ENCODE measurements around the gene CCK.
A peak's percentile ranks its signal among the peaks of the same experiment; 100 is the strongest.
"Not testable (repeated sequence)": the region's sequence is repeated elsewhere in the genome, so short reads cannot be mapped to it uniquely, and the experiment has no call there.

Gene CCK, protein sequence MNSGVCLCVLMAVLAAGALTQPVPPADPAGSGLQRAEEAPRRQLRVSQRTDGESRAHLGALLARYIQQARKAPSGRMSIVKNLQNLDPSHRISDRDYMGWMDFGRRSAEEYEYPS

DNA sequence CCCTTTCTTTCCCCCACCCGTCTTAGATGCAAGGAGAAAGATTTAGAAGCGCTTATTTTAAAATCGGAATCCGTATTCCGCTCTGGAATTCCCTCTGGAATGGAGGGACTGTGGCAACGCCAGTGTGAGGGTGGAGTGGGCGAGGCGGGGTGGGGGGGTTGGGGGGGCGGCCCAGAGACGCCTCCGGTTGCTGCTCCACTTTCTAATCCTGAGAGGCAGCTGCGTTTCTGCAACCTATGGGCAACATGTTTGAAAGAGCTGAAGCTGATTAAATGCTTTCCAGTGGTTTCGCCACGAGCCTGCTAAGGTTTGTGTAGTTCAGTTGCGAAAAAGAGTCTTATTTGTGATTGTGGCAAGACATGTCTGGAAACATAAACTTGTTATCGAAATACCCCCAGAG is at the start of gene CCK:
TSS of gene CCK (minus strand) at position 101 of the 400 bp plus-strand sequence. CDS start 2,555 bp downstream, outside the sequence.
- DNase-seq (ENCODE audit: low spot score), result no peak

DNA sequence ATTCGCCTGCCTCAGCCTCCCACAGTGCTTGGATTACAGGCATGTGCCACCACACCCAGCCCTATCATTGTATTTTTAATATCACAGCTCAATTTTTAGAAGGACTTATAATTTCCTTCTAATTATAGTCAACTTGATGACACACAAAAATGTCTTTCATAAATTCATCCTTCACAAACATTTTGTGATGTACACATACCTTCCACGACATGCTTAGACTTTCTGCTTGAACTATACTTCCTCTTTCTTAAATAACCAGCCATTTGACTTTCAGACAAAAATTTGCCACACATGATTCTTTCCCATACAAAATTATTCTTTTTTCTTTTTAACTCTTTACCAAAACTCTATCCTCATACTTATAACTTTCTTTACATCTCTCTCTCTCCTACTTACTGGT is 48.4 kb upstream of the CCK start:
- no peak for DNase-seq (ENCODE audit: low spot score)

DNA sequence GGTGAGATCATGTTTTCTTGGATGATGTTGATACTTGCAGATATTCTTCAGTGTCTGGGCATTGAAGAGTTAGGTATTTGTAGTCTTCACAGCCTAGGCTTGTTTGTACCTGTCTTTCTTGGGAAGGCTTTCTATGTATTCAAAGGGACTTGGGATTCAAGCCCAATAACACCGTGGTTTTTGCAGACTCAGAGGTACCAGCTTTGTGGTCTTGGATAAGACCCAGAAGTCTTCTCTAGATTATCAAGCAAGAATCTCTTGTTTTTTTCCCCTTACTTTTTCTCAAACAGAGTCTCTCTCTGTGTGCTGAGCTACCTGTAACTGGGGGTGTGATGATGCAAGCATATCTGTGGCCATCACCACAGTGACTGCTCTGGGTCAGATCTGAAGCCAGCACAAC is 42.7 kb upstream of the CCK start:
- no peak for DNase-seq (ENCODE audit: low spot score)

DNA sequence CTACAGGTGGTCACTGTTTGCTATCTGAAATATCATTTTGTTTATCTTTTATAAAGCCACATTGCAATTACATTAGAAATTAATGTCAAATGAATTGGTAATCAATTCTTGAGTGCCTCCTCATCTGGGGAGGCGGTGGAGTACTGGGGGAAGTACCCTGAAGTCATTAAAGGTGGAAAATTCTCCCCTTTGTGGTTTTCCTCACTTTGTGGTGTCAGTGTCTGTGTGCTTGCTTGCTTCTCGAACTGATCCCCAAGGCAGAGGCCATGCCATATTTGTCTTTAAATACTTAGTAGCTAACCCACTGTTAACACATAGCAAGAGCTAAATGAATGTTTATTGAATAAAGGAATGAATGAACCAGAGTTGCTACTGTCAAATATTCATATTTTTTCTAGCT is 40.5 kb upstream of the CCK start:
- DNase-seq (ENCODE audit: low spot score), result no peak

DNA sequence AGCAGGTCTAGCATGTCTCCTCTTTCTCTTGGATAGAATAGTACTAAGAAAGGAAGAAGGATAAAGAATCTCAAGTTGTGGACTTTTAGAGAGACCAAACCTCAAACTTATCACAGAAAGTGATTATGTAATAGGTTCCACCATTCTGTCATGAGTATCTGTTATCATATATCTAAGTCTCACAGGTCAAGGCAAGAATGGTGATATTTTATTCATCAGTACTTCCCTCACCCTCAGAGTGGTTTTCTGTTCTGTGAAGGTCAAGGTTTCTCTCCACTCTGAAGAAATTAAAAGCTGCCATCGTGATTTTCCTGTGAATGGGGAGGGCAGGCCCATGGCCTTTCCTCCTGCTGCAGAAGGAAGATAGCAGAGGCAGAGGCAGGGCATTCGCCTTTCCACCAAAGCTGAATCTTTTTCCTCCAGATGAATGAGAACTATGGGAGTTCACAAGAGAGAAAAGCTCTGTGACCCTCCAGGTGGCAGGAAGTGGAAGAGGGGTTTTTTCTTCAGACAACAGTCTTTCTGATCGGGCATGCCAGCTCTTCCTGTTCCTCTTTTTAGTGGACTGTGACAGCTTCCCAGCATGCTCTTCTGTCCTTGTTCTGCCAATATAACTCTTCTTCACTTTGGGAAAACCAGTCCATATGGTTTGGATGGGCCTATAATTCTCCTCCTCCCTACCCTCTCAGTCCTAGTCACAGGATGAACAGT is 37.1 kb upstream of the CCK start:
- DNase-seq (ENCODE audit: low spot score), result no peak

DNA sequence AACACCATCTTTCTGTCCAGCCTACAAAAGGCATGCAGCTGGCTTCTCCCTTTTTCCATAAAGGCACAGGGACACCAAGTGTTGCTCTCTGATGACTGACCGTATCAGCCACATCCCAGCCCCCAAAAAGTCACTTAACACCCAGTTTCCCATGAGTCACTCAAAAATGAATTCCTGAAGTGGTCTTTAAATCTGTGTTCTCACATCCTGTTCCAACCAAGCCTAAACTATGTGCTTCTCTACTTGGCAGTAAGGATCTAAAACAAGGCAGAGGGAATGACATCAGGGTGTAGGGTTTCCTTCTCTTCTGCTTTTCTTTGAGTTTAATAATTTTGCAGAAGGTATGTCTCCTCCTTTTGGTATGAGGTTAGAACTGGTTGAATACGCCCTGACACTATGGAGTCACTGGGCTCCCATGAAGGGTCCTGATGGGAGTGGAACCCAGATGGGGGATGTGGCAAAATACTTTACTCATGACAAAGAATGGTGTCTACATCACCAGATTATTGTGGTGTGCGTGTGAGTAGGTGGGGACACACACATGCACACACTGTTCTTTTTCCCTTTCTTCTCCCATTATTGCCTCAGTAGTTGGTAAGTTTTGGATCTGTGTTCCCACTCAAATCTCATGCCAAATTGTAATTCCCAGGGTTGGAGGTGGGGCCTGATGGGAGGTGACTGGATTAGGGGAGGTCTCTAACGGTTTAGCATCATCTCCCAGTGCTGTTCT is 35.6 kb upstream of the CCK start:
- no peak for DNase-seq (ENCODE audit: low spot score)

DNA sequence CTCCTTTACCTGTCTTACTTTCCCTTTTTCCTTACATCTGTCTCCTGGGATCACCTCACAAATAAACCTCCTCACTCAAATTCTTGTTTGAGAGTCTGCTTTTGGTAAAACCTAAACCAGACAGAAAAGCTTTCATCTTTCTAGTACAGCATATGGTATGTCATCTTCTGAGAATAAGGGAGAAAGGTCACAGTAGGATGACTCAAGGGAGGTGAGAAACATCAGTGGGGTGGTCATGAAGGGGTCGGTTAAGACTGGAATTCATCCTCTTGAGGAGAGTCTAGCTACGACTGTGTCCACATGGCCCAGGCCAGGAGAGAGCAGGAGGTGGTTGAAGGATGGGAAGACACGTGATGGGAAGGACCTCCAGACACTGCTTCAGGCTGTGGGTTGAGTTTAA is 34.8 kb upstream of the CCK start:
- DNase-seq (ENCODE audit: low spot score), result no peak

DNA sequence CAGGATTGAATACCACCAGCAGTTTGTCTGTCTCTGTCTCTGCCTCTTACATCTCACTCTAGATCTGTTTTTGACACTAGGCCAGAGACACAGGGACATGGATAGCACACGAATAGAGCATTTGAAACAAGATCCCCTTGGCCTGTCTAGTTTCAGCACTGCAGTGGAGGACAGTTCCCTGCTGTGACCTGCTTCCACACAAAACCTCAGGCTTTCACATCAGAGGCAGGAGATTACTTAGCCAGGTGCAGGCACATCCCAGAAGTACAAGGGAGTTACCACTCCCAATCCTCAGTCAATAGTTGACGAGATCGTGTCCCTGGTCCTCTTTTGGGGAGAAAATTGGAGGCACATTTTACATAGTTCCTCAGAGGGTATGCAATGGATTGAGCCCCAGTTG is 34.0 kb upstream of the CCK start:
- DNase-seq (ENCODE audit: low spot score), result peak; percentile 16

DNA sequence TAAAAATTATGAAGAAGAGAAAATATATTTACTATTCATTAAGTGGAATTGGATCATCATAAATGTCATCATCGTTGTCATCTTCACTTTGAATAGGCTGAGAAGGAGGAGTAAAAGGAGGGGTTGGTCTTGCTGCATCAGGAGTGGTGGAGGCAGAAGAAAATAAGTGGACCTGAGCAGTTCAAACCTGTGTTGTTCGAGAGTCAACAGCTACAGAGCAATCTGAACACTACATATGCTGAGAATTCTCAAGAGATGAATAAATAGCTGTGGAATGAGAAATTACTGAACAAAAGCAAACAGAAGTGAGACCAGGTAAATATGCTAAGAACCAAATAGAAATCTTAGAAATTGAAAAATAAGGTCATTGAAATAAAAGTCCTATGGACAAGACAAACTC is 32.3 kb upstream of the CCK start:
- no peak for DNase-seq (ENCODE audit: low spot score)

DNA sequence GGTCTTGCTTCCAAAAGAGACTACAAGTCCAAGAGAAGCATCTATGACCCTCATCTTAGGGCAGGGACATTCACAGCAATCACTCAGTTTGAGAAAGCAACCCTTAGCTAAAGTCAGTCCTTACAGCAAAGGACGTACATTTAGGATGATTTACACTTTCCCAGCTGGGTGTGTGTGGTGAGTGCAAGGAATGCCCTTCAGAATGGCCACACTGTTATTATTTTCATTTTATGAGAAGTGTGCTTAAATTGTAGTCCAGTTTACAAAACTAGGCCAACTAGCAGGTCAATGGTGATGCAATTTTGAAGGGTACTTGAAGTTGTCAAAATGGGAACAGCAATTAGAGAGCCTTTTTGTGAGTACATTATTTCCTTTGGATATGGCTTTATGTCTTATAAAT is 26.0 kb upstream of the CCK start:
- DNase-seq (ENCODE audit: low spot score), result no peak

DNA sequence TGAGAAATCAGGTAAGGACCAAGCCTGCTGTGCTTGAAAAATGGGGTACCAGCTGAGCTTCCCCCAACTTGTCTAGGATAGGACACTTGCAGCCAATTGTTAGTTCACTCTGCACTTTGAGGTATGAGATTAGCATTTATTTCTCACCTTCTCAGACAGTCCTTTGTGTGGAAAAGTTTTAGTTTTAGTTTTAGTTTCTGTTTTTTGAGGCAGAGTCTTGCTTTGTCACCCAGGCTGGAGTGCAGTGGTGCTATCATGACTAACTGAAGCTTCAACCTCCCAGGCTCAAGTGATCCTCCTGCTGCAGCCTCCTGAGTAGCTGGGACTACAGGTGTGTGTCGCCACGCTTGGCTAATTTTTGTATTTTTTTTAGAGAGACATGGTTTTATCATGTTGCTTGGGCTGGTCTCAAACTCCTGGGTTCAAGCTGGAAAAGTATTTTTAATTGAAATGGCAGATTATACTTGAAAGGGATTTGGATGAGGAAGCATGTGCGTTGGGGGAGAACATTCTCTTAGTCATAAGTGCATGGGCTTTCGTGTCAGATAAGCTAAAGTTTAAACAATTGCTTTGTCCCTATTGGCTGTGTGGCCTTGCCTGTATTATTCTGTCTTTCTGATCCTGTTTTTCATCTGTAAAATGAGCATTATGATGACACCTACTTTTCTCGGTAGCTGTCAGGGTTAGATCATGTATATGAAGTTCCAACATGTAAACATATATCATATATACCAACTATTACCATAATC is 25.2 kb upstream of the CCK start:
- no peak for DNase-seq (ENCODE audit: low spot score)

DNA sequence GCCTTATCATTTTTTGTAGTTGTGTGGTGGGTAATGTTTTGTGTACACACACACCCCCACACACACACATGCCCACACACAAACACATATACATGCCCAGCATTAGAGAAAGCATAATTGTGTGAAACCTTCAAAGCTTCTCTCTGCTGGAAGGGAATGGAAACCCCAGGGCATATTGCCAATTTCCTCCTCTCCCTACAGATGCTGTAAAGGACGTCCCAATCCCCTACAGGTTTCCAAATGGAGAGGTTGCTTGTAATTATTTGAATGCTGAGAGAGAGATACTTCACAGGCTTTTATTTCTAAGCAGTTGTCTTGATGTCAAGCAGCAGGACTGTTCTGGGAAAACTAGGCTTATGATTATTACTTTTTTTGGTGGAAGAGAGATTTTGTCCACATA is 23.0 kb upstream of the CCK start:
- no peak for DNase-seq (ENCODE audit: low spot score)

DNA sequence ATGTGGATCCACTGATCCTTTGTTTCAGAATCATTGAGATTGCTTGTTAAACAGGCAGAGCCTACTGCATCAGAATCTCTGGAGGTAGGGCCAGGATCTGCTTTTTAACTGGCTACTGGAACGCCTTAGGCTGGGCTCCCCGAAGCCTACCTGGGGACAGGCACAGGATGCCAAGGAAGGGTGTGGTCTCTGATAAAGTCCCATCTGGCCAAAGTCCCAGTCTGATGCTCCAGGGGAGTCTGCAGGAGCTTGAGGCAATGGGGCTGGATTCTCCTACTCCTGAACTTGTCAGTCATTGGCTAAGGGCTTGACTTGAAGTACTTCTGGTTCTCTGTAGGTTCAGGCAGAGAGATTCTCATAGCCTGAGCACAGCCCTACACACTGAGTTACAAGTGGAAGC is 22.4 kb upstream of the CCK start:
- no peak for DNase-seq (ENCODE audit: low spot score)

DNA sequence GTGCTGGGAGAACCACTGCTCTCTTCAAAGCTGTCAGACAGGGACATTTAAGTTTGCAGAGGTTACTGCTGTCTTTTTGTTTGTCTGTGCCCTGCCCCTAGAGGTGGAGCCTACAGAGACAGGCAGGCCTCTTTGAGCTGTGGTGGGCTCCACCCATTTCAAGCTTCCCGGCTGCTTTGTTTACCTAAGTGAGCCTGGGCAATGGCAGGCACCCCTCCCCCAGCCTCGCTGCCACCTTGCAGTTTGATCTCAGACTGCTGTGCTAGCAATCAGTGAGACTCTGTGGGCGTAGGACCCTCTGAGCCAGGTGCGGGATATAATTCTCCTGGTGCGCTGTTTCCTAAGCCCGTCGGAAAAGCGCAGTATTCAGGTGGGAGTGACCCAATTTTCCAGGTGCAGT is 21.4 kb upstream of the CCK start:
- not testable (repeated sequence) for DNase-seq (ENCODE audit: low spot score)

DNA sequence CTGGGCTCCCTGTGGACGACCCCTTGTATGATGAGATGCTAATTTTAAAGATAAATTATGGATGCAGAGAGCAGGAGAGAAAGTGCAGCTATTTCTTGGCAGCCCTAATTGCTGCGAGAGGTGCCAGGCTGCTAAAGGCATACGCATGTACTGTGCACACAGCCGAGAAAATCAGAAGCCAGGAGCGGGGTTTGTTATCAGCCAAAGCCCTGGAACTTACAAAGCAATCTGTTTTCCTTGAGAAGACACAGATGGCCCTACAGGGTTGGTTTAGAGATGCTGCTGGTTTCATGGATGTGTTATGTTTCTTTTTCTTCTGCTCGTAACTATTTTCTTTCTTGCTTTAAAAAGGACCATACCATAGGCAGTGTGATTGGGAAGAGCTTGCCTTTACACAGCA is 11.7 kb upstream of the CCK start:
- no peak for DNase-seq (ENCODE audit: low spot score)

DNA sequence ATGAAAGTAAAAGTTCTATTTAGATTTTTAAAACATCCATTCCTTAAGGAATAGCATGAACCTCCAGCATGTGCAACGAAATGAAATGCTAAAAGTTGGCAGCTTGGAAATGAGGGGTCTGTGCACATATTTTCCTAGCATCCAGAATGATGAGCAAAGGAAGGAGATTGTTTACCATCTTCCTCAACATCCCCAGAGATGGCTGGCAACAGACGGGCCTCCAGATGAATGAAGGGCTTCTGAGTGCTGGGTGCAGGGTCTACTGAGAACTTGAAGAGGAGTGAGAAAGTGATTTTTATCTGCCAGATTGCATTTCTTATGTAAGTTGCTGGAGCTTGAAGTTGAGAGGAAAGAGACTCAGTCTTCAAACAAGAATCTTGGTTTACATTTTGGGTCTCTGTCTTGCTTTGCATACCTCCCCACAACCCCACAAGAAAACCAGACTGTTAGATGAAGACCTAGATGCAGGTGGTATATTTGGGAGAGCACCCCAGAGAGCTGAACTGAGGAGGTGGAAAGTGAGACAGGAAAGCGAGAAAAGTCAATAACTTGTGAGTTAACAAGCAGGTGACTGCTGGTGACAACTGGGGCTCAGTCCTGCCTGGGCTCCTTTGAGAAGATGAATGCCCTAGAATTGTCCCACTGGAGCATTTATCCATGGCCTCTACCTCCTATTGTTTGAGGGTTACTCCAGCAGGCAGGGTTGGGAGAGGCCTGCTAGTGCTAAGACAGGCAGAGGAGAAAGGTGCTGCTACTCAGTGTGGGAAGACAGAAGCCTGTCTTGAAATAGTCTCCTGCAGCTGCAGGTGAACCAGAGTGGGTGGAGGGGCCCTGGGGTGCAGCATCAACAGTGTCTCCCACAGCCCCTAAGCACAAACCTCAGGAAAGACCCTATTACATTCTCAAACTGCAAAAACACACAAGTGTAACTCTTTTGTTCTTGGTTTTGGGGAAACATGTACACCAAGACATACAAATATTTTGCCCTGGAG is 10.5 kb upstream of the CCK start:
- no peak for DNase-seq (ENCODE audit: low spot score)

DNA sequence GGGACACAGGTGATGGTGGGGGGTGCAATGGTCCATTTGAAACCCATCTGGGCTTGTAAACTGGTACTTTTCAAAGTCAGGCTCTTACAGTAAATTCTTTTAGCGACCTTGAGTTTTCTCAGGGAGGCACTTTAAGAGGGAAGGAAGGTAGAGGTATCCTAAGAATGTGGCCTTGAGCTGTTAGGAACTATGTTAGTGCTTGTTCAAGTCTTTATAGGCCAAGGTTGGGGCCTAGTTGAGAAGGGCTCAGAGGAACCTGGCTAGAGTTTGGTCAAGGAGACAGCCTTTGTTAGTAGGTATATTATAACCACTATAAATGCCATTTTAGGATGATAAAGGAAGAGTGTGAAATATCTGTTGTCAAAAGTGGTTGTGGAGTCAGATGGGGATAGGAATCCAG is 9.2 kb upstream of the CCK start:
- no peak for DNase-seq (ENCODE audit: low spot score)

DNA sequence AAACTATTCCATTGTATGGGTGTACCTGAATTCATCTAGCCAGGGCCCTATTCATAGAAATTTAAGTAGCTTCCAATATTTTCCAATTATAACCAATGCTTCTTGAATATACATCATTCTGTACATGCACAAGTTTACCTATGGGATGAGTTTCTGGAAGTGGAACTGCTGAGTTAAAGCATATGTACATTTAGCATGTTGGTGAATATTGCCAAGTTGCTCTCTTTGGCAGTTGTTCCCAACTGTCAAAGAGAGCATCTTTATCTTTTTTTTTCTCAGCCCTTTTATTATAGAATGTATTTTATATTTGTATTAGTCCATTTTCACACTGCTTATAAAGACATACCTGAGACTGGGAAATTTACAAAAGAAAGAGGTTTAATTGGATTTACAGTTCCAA is 8.3 kb upstream of the CCK start:
- DNase-seq (ENCODE audit: low spot score), result no peak

DNA sequence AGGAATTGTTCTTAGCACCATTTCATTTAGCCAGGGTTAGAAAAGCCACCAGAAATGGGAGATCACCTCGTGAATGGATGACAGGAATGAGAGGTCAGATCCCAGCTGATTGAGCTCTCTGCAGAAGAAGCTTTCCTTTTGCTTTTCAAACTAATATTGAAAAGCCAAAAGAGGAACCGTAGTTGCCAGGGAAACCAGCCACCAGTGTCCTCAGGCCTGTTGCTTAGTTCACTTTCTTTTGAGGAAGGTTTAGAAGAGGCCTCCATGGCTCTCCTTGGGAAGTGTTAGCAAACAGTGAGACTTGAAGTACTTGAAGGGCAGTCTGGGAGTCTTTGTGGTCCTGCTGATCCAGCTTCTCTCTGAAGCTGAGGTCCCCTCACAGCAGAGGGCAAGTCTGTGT is 7.4 kb upstream of the CCK start:
- DNase-seq (ENCODE audit: low spot score), result no peak

DNA sequence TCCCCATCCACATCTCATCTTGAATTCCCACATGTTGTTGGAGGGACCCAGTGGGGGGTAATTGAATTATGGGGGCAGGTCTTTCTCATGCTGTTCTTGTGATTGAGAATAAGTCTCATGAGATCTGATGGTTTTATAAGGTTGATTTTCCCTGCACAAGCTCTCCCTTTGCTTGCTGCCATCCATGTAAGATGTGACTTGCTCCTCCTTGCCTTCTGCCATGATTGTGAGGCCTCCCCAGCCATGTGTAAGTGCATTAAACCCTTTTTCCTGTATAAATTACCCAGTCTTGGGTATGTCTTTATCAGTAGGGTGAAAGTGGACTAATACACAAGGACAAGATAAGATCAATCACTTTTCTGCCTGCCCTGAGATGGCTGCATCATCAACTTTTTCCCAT is 5.8 kb upstream of the CCK start:
- no peak for DNase-seq (ENCODE audit: low spot score)

DNA sequence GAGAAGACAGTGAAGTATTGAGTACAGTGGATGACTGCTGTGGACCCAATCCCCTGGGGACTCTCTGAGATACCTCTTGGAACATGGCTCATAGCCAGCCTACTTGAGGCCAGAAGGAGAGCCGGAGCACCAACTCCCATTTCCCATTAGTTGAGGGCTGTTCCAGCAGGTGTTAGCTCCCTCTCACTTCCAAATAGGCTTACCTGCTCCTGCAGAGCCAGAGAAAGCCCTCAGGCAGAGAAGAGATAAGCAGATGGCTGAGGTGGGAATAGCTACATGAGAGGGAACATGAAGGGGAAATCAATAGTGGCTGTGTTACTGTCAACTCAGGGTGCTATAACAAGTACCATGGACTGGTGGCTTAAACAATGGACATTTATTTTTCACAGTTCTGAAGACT is 4.6 kb upstream of the CCK start:
- DNase-seq (ENCODE audit: low spot score), result no peak

DNA sequence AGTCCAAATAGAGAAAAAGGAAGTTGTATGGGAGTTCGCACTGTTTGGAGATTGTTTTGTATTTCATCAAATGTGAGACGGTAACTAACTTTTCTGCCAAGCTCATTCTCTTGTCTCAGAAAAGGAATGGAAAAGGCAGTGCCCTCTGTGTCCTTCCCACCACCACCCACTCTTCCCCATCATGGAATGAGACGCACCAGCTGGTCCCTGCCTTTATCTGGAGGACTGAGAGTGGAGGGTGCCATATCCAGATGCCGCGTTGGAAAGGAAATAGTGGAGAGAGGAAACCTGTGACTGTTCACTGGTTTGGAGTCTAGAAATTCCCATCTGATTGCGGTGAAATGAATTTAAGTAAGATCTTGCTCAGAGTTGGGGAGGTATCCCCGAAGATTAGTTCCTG is 3.7 kb upstream of the CCK start:
- no peak for DNase-seq (ENCODE audit: low spot score)
